NOMO-1 treated with DMSO at 0.1 percent for 48 hours (cell line): Measurements from ENCODE around the gene DENND2C.

Experiments used
- DNase-seq: peaks from one replicate; lab custom pipeline; 2025; ENCODE audit not compliant: unreplicated experiment; lab: John Stamatoyannopoulos, UW

The DENND2C gene, protein sequence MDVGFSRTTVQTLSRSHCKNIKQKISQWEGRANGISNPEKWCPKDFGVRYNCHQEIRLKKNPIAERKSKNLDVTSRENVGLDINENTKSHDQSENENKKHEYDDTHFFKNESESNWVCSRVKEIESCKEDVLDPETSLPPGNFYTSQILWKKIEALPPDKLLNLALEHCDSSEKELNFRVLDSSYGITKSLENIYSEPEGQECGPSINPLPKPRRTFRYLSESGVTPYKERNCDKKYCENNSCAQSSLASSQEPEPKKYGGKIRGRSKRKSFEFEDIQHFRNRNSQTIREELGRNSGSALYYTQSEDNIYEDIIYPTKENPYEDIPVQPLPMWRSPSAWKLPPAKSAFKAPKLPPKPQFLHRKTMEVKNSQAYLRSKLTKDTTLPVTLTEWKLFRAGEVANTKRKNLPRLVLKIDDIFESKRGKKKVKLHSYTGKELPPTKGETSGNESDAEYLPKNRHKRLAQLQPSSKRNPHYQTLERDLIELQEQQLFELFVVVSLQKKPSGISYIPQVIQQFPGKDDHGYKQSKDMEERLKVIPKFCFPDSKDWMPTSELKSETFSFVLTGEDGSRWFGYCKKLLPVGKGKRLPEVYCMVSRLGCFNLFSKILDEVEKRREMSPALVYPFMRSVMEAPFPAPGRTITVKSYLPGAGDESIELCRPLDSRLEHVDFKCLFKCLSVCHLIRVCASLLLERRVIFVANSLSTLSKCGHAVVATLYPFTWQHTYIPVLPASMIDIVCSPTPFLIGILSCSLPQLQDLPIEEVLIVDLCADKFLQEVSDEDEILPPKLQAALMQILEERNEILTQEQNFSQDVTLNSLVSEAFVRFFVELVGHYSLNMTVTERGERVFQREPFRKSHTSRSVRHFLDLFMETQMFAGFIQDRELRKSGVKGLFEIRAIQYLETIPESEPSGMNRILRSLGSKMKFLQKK

GRCh38 chr1:114669562-114670082 is at the start of gene DENND2C:
DENND2C (minus strand) TSS chr1:114670049; CDS start chr1:114625984, 44,065 bp downstream.
- no peak for DNase-seq

GRCh38 chr1:114719424-114719787 is 49.6 kb upstream of the DENND2C start:
- DNase-seq, result no peak

DNA sequence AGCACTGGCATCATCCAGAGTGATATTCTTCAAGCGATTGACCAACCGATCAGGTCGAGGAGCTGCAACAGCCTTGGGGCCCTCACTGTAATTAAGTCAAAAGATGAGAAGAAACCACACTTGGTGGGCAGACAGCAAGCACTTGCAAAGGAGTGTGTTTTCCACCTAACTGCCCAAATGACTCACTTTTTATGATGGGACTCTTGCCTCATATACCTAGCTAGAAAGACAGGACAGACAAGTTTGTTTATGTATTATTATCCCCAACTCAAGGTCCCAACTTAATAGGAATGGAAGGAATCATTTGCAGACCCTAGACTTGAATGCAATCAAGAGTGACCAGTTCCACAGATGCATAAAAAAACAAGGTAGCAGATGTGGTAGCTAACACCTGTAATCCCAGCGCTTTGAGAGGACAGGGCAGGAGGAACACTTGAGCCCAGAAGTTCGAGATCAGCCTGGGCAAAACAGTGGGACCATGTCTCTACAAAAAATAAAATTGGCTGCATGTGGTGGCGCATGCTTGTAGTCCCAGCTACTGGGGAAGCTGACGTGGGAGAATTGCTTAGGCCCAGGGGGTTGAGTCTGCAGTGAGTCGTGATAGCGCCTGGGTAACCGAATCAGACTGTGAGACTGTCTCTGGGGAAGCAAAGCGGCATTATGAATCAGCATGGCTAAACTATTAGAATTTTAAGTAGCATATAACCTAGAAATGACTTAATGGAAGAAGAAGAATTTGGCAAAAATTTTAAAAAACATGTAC is 49.0 kb upstream of the DENND2C start:
- no peak for DNase-seq

DNA sequence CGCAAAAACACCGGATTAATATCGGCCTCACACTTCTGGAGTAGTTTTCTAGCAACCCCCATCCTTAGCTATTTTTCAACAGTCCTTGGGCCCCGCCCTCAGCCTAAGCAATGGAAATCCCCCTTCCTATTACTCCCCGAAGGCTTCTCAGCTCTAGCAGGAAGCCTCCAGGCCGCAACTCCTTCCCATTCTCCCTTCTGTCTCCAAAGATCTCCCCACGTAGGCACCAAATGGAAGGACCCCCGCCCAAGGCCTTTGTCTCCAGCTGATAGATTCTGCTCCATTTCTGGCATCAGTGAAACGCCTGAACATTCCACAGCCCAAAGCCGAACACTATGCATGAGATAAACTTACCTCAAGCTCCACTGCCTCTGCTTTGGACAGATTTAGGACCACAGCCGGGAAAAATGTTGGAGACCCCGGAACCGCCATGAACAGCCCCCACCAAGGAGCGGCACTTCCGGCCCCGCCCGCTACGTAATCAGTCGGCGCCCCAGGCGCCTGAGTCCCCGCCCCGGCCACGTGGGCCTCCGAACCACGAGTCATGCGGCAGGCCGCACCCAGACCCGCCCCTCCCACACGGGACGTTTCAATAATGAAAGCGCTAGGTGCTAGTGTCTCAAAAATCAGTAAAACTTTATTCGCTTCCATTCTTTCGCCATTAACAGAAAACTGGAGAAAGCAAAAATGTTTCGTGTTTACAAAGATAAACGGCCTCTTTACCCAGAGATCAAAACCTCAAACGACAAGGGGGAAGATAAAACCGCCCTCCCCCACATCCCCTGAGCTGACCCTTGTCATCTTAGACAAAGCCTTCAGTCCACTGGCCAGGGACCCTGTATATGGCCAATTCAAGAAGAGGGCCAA is 46.7 kb upstream of the DENND2C start, which contains the start of gene NRAS:
NRAS (minus strand) TSS at position 468 of the 867 bp plus-strand sequence. CDS start 611 bp downstream, outside the sequence.
- peak; percentile 86 for DNase-seq

GRCh38 chr1:114715952-114716303 is 46.1 kb upstream of the DENND2C start:
- DNase-seq, result no peak

DNA sequence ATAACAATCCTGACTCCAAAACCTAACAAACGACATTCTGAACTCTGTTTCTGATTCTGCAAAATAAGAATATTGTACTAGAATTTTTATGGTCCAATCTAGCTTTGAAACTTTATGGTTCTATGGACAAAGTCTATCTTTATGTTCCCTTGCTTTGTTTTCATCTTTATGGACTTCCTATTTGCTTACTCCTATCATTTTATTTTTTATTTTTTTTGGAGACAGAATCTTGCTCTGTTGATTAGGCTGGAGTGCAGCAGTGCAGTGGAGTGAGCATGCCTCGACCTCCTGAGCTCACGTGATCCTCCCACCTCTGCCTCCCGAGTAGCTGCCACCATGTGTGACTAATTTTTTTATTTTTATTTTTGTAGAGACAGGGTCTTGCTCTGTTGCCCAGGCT is 43.1 kb upstream of the DENND2C start:
- DNase-seq, result no peak

- no peak for DNase-seq
These were observed 40.5 kb upstream of the DENND2C start for GRCh38 chr1:114710360-114710759.

DNA sequence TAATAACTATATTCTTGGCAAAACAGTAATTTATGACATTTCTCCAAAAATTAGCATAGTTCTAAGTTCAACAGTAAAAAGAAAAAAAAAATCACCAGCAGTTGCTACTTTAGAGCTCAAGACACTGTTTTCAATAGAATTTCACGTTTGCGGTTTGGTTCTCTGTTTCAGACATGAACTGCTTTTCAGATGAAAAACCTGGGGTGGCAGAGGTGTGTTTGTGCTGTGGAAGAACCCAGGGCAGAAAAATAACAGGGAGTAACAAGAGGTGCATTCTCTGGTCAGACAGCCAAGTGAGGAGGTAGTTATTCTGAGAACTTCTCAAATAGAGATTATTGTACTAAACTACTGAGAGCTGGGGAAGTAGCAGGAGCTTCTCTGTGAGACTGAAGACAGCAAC is 37.8 kb upstream of the DENND2C start:
- no peak for DNase-seq

- DNase-seq, result no peak
These were observed 33.4 kb upstream of the DENND2C start for GRCh38 chr1:114703242-114703641.

DNA sequence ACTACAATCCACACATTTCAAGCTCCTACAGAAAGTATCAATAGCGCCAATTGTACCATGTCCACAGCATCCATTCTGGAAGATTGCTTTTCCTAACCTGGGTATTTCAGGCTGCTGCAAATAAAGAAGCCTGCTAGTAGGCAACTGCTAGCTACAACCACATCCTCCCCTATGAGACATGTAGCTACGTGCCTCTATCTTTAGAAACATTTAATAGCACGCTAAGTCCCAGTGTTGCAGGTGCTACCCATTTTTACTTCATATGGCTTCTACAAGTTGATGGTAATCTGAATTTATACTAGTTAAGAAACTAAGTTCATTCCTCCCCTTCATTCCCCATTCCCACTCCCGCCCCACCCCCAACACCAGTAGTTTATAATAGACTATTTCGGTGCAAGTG is 32.9 kb upstream of the DENND2C start:
- DNase-seq, result no peak

DNA sequence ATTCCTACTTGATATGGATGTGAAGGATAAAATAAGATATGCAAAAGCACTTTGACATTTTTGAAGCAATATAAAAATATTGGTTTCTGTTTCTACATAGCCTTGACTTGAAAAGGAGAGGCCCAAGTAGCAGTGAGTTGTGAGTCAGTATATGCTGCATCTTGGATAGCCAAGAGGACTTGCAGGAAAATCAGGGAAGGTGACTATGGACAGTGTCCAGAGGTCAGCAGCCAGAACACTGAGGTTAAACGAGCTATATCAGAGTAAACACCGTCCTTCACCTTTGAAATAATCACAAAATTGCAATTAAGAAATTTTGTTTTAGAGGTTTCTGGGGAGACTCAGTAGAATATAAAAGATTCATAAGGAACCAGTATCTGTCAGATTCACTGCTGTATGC is 32.1 kb upstream of the DENND2C start:
- DNase-seq, result no peak

GRCh38 chr1:114700036-114700600 is 30.3 kb upstream of the DENND2C start:
- no peak for DNase-seq

- DNase-seq, result no peak
These were observed 27.0 kb upstream of the DENND2C start for GRCh38 chr1:114696810-114697209.

- DNase-seq, result no peak
These were observed 25.7 kb upstream of the DENND2C start, which contains the start of gene AMPD1 for GRCh38 chr1:114695430-114696058. AMPD1 (minus strand) TSS chr1:114695546; CDS start chr1:114695471, 75 bp downstream.

GRCh38 chr1:114694540-114695310 is 24.9 kb upstream of the DENND2C start:
- no peak for DNase-seq

DNA sequence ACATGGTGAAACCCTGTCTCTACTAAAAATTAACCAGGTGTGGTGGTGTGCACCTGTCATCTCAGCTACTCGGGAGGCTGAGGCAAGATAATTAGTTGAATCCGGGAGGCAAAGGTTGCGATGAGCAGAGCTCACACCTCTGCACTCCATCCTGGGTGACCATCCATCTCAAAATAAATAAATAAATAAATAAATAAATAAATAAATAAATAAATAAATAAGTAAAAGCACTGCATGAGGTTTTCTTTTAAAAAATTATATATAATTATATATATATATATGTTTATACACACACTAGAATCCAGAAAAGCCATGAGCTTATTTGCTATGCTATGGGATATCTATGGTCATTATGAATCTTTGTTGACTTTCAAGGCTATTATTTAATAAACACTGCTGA is 23.1 kb upstream of the DENND2C start:
- DNase-seq, result no peak

DNA sequence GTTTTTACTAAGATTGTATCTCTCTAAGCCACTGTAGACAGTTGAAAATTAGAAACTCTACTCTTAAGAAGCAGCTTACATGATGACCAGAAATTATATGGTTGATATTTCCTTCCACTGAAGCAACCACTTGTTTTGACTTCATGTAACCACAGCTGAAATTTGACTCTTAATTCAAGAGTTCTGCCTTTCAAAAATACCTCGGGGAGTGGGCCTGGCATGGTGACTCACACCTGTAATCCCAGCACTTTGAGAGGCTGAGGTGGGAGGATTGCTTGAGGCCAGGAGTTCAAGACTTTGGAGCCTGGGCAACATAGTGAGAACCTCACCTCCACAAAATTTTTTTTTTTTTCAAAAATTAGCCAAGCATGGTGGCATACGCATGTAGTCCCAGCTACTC is 21.2 kb upstream of the DENND2C start:
- no peak for DNase-seq

GRCh38 chr1:114690148-114690547 is 20.3 kb upstream of the DENND2C start:
- DNase-seq, result no peak
